ENCODE measurements around the gene ST6GALNAC5.
A peak's percentile ranks its signal among the peaks of the same experiment; 100 is the strongest.
"Not testable (repeated sequence)": the region's sequence is repeated elsewhere in the genome, so short reads cannot be mapped to it uniquely, and the experiment has no call there.

Gene ST6GALNAC5

DNA sequence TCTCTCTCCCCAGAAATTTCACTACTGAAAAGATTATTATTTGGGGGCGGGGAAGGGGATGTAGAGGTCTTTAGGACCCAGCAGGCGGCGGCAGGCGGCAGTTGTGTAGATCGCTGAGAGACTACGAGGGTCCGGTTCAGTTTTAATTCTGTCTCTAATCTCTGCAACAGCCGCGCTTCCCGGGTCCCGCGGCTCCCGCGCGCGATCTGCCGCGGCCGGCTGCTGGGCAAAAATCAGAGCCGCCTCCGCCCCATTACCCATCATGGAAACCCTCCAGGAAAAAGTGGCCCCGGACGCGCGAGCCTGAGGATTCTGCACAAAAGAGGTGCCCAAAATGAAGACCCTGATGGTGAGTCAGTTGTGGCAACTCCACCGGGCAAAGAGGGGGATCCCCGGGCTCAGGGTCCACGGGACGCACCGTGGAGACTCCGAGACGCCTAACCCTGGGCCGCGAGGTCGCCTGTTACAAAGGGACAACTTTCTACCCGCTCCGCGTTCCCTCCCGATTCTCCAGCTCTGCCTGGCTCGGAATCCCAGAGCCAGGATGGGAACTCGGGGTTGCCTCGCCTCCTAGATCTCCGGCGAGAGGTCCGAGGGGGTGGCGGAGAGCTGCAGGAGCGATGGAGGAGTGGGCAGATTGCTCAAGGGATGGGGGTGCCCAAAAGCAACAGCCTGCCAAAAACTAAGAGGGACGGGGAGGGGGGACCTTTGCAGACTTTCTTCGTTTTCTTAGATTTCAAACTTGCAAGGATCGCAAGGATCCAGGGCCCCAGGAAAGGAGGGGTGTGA lies at the start of gene ST6GALNAC5:
Gene ST6GALNAC5 (plus strand): TSS at position 139 of the 789 bp plus-strand sequence.
- peak; percentile 71 for DNase-seq

- DNase-seq: no peak
Measured at GRCh38 chr1:76820028-76820427, 47.3 kb upstream of the ST6GALNAC5 start.

GRCh38 chr1:76822961-76823360 lies 44.3 kb upstream of the ST6GALNAC5 start:
- DNase-seq: not testable (repeated sequence)

DNA sequence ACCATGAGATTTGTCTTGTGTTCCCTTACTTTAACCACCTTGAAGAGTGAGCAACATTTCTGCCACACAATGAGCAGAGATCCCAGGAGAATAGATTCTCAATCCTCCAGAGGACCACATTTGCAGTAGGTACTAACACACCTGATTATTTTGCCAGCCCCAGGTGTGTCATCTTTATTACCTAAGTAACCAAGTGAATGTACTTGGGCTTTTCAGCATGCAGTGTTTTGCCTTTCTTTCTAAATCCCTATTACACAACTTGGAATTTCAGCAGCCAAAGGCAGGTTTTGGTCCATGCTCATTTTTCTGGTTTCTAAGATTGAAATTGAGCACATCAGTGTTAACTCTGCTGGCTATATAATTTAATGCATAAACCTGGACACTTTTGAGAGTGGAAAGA lies 43.2 kb upstream of the ST6GALNAC5 start:
- no peak for DNase-seq

GRCh38 chr1:76826072-76826845 lies 41.0 kb upstream of the ST6GALNAC5 start:
- DNase-seq: peak; percentile 75

- peak; percentile 17 for DNase-seq
Measured at GRCh38 chr1:76827066-76827465, 40.2 kb upstream of the ST6GALNAC5 start.

DNA sequence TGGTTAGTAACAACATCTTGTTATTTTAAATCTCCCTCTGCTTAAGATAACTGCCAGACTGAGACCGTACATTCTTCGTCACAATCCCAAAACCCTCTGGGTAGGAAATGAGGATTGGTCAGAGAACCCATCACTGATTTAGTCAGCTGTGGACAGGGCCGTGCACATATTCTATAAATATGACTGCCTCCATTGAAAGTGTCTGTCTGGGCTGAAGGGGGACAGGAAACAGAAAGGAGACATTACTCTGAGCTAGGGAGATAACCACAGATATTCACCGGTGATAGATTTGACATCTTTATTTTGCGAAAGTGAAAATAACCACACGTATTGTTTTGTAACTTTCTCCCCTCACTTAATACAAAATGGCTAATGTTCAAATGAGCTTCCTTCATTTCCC lies 36.9 kb upstream of the ST6GALNAC5 start:
- DNase-seq: no peak

- no peak for DNase-seq
Measured at GRCh38 chr1:76832521-76832920, 34.8 kb upstream of the ST6GALNAC5 start.

- no peak for DNase-seq
Measured at GRCh38 chr1:76833151-76833550, 34.1 kb upstream of the ST6GALNAC5 start.

DNA sequence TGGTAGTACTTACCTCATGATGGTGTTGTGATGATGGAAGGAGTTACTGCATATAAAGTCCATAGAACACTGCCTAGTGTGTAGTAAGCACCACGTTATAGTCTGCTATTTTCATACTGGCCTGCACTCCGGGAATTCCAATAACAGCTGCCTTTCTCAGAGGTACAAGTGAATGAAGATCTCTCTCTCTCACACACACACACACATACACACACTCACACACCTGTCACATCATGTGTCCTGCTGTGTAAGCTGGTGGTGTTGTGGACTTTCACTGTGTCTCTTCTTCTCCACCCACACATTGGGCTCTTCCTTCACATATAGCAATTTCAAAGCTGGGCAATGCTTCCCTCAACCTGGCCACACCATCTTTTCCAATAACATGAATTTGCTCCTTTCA lies 33.4 kb upstream of the ST6GALNAC5 start:
- no peak for DNase-seq

DNA sequence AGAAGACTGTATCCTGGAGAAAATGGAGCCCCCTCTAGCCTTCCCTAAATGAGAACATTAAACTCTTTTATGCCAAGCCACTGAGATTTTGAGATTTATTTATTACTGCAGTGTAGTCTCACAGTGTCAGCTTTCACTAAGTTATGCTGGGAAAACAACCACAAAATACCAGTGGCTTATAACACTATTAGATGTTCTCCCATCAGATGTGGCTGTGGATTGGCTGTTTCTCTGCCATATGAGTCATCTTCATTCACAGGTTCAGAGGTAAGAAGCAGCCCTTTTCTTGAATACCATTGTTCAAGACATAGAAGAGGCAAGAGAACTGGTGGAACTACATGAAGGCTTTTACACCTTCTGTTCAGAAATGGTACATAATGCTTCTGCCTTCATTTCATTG lies 32.1 kb upstream of the ST6GALNAC5 start:
- peak; percentile 15 for DNase-seq

- no peak for DNase-seq
Measured at GRCh38 chr1:76840278-76840677, 27.0 kb upstream of the ST6GALNAC5 start.

DNA sequence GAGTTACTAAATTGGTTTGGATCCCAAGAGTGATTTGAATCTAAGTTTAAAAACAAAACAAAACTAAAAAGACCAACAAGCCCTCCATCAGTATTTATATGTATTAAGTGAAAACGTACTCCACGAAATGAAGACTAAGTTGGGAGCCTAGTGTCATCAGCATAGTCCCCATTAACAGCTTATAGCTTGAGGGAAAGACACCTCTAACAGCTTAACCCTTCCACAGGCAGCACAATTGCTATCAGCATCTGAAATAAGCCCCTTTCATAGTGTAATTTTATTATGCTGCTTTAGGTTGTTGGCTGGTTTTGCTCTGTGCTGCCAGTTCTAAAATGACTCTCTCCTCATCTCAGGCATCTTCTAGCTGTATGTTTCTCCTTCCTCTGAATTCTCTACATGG lies 25.8 kb upstream of the ST6GALNAC5 start:
- no peak for DNase-seq

DNA sequence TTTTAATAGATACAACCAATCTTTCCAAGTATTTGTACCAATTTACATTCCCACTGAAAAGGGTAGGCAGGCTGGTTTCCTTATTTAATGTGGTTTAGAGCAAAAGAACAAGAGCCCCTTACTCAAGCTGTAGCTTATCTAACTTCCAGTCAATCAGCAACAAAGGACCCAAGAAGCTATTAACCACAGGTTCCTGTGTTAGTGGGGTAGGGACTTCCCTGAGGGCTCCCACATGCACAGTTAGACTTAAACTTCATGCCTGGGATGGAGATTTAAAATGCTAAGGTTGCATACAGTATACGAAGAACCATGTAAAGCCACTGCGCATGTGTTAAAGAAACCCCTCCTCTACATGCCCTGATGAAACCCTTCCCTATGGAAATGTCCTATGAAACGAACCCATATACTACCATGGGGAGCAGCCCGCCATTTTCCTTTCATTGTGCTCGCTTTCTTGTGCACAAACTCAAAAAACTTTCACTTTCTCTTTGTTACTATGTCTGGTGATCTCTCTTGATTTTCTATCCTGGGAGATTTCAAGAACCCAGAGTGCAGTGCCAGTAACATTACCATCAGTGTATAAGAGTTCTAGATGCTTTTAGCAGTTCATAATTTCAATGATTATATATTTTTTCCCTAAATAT lies 23.3 kb upstream of the ST6GALNAC5 start:
- no peak for DNase-seq

GRCh38 chr1:76854255-76854654 lies 13.0 kb upstream of the ST6GALNAC5 start:
- DNase-seq: no peak

DNA sequence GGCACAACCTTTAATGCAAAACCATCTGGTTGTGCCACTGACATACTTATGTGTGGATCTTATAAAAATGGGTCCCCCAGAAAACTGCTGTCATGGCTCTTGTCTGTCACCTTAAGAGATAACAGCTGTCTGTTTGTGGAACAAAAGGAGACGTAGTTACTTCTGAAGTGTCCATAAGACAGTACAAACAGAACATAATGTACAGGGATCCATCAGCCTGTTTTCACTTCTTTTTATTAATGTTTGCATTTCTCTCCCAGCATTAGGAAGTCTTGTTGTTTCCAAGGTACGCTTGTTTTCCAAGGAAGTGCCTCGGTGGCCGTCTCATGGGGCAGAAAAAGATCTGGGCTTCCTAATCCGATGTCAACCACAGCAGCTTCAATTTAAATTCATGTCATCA lies 11.2 kb upstream of the ST6GALNAC5 start:
- DNase-seq: no peak

- no peak for DNase-seq
Measured at GRCh38 chr1:76857138-76857537, 10.1 kb upstream of the ST6GALNAC5 start.

GRCh38 chr1:76857973-76858372 lies 9.3 kb upstream of the ST6GALNAC5 start:
- DNase-seq: no peak

DNA sequence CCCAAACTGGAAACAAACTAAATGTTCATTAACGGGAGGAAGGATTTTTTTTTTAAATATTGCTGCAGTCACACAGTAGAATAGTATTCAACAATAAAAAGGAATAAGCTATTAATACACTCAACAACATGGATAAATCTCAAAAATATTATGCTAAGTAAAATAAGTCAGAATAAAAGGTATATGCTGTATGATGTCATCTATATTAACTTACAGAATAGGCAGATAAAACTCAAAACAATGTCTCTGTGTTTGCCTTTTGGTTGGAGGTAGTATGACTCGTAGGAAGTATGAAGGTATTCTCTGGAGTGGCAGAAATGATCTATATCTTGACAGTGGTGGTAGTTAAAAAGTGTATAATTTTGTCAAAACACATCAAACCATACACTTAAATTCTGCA lies 6.1 kb upstream of the ST6GALNAC5 start:
- no peak for DNase-seq

DNA sequence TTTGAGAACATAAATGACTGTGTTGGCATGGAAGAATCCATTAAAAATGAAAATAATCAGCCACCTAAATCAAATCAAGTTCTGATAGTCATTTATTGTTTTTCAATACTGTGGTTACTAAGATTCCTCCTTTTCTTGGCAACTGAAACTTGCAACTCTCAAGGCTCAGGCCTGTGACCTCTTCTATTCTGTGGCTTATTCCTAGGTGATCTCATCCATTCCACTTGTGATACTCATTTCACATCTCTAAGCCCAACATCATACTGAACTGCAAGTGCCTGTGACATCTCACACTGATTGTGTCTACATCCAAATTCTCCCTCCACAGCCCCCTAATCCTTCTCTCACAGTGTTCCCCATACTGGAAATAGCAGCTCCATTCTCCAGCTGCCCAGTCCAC lies 4.8 kb upstream of the ST6GALNAC5 start:
- DNase-seq: peak; percentile 92

DNA sequence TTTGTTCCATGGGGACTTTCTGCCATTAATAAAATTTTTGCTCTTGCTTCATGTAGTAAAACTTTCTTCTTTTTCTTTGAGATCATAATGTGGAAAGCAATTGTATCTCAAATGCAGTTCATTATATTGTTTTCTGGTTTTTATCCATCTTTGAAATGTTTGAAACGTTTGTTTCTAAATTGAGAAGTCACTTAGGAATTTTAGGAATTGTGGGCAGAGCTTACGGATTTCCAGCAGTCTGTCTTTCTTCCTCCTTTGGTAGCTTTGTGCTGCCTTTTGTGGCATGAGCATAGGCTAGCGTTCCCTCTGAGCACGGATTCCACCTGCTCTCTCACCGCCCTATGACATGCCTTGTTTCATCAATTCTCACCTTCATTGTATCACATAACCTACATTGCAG lies 2.9 kb upstream of the ST6GALNAC5 start:
- peak; percentile 59 for DNase-seq

DNA sequence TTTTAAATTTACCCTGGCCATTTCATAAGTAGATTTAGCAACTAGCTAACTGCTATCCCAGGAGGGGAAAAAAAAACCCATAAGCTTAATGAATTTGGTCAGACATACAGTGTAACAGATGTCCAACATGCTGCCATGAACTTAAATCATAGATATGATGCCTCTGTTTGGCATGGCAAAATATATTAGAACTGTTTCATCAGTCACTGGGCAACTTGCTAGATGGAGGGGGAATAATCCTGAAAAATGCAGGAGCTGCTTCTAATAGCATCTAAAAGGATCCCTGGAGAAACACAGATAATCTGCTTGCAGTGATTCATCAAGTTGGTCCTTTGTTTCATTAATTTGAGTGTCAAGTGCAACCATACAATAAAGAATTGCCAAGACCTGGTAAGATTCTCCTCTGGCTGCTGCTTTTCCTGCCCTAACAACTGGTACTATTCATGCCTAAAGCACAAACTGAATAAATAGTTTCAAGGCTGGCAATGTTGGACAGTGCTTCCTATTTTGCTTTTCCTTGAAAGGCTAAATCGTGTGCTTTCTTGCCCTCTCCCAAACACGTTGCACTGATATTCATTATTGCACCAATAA lies 1.5 kb upstream of the ST6GALNAC5 start:
- DNase-seq: no peak

- no peak for DNase-seq
Measured at GRCh38 chr1:76866566-76866965, 714 bp upstream of the ST6GALNAC5 start.

Measured in EL (cell line).